GM18505 (cell line): ENCODE results near the gene KRTAP22-2.

Source experiments
- ATAC-seq: cut with Tn5 transposase; IDR thresholded peaks from one replicate; pipeline ENCODE4 v1.9.1; 2021; ENCODE audit not compliant: unreplicated experiment
- POLR2A ChIP-seq: IDR thresholded peaks from 4 replicates; pipeline ENCODE4 v1.6.1; 2011; ENCODE audit warnings: borderline replicate concordance; ENCODE audit not compliant: insufficient read depth, insufficient read length; ENCODE audit errors: extremely low read depth

Gene KRTAP22-2

GRCh38 chr21:30590297-30590696 lies at the start of gene KRTAP22-2:
KRTAP22-2 (minus strand) TSS chr21:30590397.
- ATAC-seq = no peak

GRCh38 chr21:30638686-30639085 lies 48.5 kb upstream of the KRTAP22-2 start:
- TF ChIP-seq POLR2A = no peak
- no peak for ATAC-seq

More at GRCh38 chr21:30590297-30590696, at the start of gene KRTAP22-2:
- TF ChIP-seq POLR2A = no peak

- no peak for ATAC-seq
- no peak for TF ChIP-seq POLR2A
Measured at GRCh38 chr21:30634906-30635305, 44.7 kb upstream of the KRTAP22-2 start, which contains the start of gene KRTAP20-2. KRTAP20-2 (plus strand) TSS chr21:30635206; CDS start chr21:30635264, 58 bp downstream.

GRCh38 chr21:30629200-30629599 lies 39.0 kb upstream of the KRTAP22-2 start:
- ATAC-seq = no peak
- TF ChIP-seq POLR2A = no peak

GRCh38 chr21:30628109-30628508 lies 37.9 kb upstream of the KRTAP22-2 start:
- no peak for ATAC-seq

GRCh38 chr21:30625449-30626165 lies 35.4 kb upstream of the KRTAP22-2 start:
- no peak for TF ChIP-seq POLR2A
- ATAC-seq = no peak

More at GRCh38 chr21:30628109-30628508, 37.9 kb upstream of the KRTAP22-2 start:
- no peak for TF ChIP-seq POLR2A

GRCh38 chr21:30623362-30623761 lies 33.2 kb upstream of the KRTAP22-2 start:
- ATAC-seq = no peak
- TF ChIP-seq POLR2A = no peak

- TF ChIP-seq POLR2A = no peak
- ATAC-seq = no peak
Measured at GRCh38 chr21:30620522-30620921, 30.3 kb upstream of the KRTAP22-2 start, which contains the start of gene KRTAP20-4. KRTAP20-4 (plus strand) TSS chr21:30620627.

GRCh38 chr21:30620080-30620479 lies 29.9 kb upstream of the KRTAP22-2 start:
- TF ChIP-seq POLR2A = no peak
- ATAC-seq = no peak

GRCh38 chr21:30616125-30616524 lies 25.9 kb upstream of the KRTAP22-2 start, which contains the start of gene KRTAP20-1:
KRTAP20-1 (plus strand) TSS chr21:30616425; CDS start chr21:30616455, 30 bp downstream.
- ATAC-seq = no peak

GRCh38 chr21:30615199-30615598 lies 25.0 kb upstream of the KRTAP22-2 start:
- ATAC-seq = no peak
- no peak for TF ChIP-seq POLR2A

More at GRCh38 chr21:30616125-30616524, 25.9 kb upstream of the KRTAP22-2 start, which contains the start of gene KRTAP20-1:
- no peak for TF ChIP-seq POLR2A

GRCh38 chr21:30613836-30614235 lies 23.6 kb upstream of the KRTAP22-2 start, which contains the start of gene KRTAP6-1:
KRTAP6-1 (minus strand) TSS chr21:30613930; CDS start chr21:30613904, 26 bp downstream.
- no peak for TF ChIP-seq POLR2A
- ATAC-seq = no peak

- no peak for TF ChIP-seq POLR2A
- ATAC-seq = no peak
Measured at GRCh38 chr21:30612132-30612531, 21.9 kb upstream of the KRTAP22-2 start.

- TF ChIP-seq POLR2A = no peak
- no peak for ATAC-seq
Measured at GRCh38 chr21:30605968-30606367, 15.8 kb upstream of the KRTAP22-2 start.

GRCh38 chr21:30600787-30601186 lies 10.6 kb upstream of the KRTAP22-2 start, which contains the start of gene KRTAP22-1:
KRTAP22-1 (plus strand) TSS chr21:30601087.
- no peak for ATAC-seq
- TF ChIP-seq POLR2A = no peak

GRCh38 chr21:30598802-30599201 lies 8.6 kb upstream of the KRTAP22-2 start, which contains the start of gene KRTAP6-2:
KRTAP6-2 (minus strand) TSS chr21:30598902; CDS start chr21:30598874, 28 bp downstream.
- no peak for TF ChIP-seq POLR2A
- no peak for ATAC-seq
